Superior temporal gyrus (tissue), 1 donor: ENCODE data around the gene PRR35.

Experiments used
- DNase-seq: peaks from one replicate; pipeline ENCODE4 v3.0.0-alpha.2; 2016; ENCODE audit errors: extremely low spot score

PRR35 gene

DNA sequence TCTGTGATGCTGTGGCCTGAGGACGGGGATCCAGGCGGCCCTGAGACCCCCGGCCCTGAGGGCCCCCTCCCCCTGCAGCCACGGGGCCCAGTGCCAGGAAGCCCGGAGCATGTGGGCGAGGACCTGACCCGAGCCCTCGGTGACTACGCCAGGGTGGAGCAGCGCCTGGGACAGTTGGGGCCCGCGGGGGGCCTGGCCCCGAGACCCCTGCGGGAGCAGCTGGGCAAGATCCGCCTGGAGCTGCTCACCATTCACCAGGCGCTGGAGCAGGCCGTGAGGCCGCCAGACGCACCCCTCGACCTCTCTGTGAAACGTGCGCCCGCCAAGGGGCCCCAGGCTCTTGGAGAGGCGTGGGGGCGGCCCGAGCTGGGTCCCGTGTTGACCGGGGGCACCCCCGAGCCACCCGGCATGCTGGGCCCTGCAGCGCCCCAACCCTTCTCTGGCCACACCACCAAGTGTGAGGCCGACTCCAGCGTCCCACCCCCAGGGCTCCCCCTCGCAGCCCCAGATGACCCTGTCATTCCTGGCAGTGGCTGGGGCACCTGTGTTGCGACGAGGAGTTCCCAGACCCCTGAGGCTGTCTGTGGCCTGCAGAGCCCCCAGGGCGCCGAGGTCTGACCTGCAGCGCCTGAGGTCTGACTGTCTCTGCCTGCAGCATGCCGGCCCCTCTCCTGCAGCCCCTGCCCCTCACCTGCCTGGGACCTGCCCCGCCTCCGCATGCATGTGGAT, 4.7 kb downstream of the PRR35 start:
- DNase-seq = no peak

GRCh38 chr16:565419-566330, 5.5 kb downstream of the PRR35 start:
- DNase-seq = no peak

GRCh38 chr16:566475-567372, 6.5 kb downstream of the PRR35 start, which contains the start of gene NHLRC4:
Gene NHLRC4, plus strand, starts transcription at chr16:567005. Its CDS starts 1,043 bp downstream, at chr16:568048.
- DNase-seq = no peak

DNA sequence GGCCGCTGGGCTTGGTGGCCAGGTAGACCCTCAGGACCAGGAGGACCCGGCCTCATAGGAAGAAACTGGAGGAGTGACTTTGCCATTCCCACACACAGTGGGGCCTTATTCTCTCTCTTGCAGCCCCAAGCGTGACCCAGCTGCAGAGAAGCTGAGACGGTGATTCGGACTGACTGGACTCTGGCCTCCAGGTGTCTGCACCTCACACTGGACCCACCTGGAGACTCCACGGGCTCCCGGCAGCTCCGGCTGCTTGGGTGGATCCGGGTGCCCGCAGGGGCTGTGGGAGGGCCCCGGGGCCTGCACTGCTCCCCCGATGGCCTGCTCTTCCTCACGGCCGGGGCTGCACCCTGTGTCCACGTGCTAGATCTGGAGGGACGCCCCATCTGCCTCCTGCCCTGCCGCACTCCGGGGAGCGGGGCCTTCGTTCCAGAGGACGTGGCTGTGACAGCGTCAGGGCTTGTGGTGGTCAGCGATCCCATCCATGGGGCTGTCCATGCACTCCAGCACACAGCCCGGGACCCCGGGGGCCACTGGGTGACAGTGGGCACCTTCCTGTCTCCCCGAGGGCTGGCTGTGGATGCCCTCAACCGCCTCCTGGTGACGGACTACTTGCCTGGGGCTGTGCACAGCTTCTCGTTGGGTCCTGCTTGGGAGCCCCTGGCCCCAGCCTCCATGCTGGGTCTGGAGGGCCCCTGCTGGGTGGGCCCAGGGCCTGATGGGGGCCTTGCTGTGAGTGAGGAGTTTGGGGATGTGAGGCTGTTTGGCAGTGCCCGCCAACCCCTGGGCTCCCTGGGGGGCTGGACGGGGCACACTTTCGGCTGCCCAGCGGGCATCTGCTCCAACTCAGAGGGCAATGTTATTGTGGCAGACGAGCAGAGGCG, 7.4 kb downstream of the PRR35 start:
- DNase-seq = no peak

- no peak for DNase-seq
Observed at GRCh38 chr16:568401-569258, 8.4 kb downstream of the PRR35 start.

- DNase-seq = no peak
Observed at GRCh38 chr16:569445-570254, 9.5 kb downstream of the PRR35 start, which contains the start of gene PIGQ. Gene PIGQ, plus strand, starts transcription at chr16:569968. Its CDS starts 4,107 bp downstream, at chr16:574075.

DNA sequence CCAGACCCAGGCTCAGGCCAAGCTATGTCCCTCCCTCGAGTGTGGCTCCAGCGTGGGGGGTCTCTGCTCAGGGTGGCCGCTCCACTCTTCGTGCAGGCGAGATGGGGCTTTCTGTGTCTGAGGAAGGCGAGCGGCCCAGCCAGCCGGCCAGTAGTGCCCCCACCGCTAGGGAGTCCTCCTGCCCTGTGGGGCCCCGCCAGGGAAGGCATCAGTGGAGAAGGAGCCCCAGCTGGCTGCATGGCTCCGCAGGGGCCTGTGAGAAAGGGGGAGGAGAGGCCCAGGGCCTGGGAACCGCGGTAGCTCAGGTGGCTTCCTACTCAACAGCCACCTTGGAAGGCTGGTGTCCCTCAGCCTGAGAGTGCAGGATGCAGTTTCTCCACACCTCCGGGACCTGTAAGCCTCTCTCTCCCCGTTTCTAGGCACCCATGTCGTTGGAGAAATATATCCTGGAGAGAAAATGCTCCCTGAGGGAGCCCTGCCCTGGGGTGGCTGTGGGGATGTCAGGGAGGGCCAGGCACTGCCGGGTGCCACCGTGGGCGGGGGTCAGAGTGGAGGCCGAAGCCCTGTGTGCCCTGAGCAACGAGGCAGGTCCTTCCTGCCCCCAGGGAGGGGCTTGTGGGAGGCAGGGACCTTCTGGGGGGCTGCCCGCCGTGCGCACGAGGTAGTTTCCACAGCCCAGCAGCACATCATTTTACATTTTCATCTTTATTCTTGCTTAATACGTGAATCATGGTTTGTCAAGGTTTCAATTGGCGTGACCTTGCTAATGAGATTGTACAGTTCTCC, 12.9 kb downstream of the PRR35 start:
- no peak for DNase-seq

DNA sequence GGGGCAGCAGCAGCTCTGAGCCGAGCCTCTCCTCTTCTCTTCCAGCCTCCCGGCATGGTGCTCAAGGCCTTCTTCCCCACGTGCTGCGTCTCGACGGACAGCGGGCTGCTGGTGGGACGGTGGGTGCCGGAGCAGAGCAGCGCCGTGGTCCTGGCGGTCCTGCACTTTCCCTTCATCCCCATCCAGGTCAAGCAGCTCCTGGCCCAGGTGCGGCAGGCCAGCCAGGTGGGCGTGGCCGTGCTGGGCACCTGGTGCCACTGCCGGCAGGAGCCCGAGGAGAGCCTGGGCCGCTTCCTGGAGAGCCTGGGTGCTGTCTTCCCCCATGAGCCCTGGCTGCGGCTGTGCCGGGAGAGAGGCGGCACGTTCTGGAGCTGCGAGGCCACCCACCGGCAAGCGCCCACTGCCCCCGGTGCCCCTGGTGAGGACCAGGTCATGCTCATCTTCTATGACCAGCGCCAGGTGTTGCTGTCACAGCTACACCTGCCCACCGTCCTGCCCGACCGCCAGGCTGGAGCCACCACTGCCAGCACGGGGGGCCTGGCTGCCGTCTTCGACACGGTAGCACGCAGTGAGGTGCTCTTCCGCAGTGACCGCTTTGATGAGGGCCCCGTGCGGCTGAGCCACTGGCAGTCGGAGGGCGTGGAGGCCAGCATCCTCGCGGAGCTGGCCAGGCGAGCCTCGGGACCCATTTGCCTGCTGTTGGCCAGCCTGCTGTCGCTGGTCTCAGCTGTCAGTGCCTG, 14.0 kb downstream of the PRR35 start:
- no peak for DNase-seq

DNA sequence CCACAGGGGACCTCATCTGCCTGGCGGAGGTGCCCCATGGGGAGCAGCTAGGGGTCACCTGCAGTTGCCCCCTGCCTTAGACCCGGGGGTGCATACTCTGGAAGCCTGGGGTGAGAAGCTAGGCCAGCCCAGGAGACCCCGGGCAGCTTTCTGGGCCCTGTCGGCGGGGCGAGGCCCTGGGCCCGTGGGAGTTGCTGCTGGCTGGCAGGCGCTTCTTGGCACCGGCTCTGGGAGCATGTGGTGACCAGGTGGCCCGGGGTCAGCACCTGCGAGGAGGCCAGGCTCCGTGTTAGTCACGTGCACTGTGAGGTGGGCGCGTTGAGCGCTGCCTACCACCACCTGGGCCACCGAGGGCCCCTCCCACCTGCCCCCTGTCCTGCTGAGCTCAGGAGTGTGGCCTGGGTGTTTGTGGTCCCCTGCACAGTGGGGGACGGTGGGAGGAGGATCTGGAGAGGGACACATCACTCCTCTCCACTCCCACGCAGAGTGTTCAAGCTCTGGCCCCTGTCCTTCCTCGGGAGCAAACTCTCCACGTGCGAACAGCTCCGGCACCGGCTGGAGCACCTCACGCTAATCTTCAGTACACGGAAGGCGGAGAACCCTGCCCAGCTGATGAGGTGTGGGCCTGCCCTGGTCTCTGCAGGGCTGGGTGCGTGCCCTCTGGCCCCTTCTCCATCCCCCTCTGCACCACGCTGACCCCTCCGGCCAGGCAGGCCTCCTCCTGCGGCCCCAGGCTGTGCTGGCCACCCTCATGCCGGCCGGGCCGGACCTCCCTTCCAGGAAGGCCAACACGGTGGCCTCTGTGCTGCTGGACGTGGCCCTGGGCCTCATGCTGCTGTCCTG, 15.4 kb downstream of the PRR35 start:
- DNase-seq = no peak

DNA sequence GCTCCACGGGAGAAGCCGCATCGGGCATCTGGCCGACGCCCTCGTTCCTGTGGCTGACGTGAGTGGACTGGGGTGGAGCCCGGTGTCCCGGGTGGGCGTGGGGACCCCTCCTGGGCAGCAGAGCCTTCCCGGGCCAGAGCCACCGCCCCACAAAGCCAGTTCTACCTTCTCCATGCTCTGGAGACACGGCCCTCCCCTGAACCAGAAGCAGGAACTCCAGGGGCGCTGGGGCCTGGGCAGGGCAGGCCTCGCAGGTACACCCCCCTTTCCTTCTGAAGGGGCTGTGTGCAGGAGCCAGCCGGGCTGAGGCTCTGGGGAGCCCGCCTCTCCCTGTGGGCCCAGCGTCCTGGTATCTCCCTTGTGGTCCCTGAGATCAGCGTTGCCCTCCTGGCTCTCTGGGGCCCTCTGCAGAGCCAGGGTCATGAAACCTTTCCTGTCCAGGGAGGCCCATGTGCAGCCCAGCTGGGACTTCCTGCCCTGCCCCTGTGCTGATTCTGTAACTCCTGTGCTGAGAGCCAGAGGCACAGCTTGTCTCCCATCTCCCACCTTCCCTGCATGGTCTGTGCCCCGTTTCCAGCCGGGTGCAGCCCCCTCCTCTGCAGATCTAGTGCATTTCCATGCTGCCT, 16.1 kb downstream of the PRR35 start:
- no peak for DNase-seq

DNA sequence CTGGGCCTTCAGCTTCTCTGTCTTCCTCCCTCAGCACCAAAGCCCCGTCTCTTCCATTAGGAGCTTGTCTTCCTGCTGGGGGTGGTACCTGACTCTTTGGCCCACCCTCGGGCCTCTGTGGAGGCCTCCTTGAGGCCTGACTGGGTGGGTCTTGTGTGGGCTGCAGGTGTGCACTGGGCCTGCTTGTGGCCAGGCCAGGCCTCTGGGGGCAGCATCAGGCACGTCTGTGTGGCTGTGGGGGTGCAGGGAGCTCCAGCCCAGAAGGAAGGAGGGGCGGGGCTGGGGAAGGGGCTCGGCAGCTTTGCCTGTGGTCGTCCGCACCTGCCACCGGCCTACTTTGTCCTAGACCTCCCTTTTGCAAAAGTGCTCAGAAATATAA, 16.6 kb downstream of the PRR35 start:
- no peak for DNase-seq

DNA sequence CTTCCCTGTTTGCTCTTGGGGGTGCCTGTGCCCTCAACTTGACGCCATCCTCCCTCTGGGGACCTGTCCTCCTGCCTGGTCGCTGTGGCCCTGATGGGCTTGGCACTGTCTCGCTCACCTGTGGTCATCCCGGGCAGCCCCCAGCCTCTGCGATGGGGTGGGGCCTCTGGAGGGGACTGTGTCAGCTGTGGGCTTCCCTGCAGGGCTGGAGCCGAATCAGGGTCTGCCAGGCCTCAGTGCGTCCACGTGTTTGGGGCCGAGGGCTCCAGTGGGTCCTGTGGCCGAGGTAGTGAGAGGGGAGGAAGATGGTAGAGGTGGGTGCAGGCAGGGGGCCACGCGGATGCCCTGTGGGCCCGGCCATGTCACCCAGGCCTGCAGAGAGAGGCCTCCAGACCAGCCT, 17.6 kb downstream of the PRR35 start:
- DNase-seq = no peak

DNA sequence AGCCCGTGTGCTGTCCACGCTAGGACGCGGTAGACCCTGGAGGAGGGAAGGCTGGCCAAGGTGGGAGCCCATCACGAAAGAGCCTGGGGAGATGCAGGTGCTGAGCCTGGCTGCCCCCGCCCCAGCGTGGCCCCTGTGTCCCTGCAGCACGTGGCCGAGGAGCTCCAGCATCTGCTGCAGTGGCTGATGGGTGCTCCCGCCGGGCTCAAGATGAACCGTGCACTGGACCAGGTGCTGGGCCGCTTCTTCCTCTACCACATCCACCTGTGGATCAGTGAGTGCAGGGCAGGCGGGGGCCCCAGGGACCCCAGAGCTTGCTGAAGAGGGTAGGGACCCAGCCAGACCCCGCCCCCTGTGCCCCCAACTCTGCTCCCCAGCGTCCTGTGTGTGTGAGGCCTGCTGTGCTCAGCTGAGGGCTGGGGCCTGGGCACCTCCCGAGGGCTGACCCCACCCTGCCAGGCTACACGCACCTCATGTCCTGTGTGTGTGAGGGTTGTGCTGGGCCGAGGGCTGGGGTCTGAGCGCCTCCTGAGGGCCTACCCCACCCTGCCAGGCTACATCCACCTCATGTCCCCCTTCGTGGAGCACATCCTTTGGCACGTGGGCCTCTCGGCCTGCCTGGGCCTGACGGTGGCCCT, 18.2 kb downstream of the PRR35 start:
- DNase-seq = no peak

- DNase-seq = no peak
Observed at GRCh38 chr16:578870-579405, 18.7 kb downstream of the PRR35 start.
